Hypothalamus (tissue), 51 donors: ENCODE measurements around the gene SYT11.
A peak's percentile ranks its signal among the peaks of the same experiment; 100 is the strongest.
"Not testable (repeated sequence)": the region's sequence is repeated elsewhere in the genome, so short reads cannot be mapped to it uniquely, and the experiment has no call there.

ENCODE experiments used
- DNase-seq, 51 donors: peaks; one replicate each; lab custom pipeline; 2025; lab: John Stamatoyannopoulos, UW

SYT11 gene

GRCh38 chr1:155895617-155896016 lies 36.2 kb downstream of the SYT11 start:
- not testable (repeated sequence) for DNase-seq

GRCh38 chr1:155896476-155896875 lies 37.1 kb downstream of the SYT11 start:
- DNase-seq: not testable (repeated sequence)

- DNase-seq: no peak
Measured at GRCh38 chr1:155897746-155898145, 38.4 kb downstream of the SYT11 start.

GRCh38 chr1:155898888-155899287 lies 39.5 kb downstream of the SYT11 start:
- no peak for DNase-seq

GRCh38 chr1:155899683-155900082 lies 40.3 kb downstream of the SYT11 start:
- no peak for DNase-seq

- DNase-seq: no peak
Measured at GRCh38 chr1:155900161-155900560, 40.8 kb downstream of the SYT11 start.

GRCh38 chr1:155904261-155904660 lies 44.9 kb downstream of the SYT11 start:
- no peak for DNase-seq

- peak in 6 of 51 donors; percentile 4 to 24 (median 9) for DNase-seq
Measured at GRCh38 chr1:155909894-155910293, 50.5 kb downstream of the SYT11 start.

GRCh38 chr1:155910621-155911121 lies 51.3 kb downstream of the SYT11 start:
- DNase-seq: peak in 32 of 51 donors; percentile 7 to 70 (median 24)

GRCh38 chr1:155911156-155912055 lies 52.0 kb downstream of the SYT11 start, which contains the start of gene RIT1:
Gene RIT1, minus strand, starts transcription at chr1:155911349. Its CDS starts 588 bp downstream, at chr1:155910761.
- DNase-seq: peak; percentile 21 to 87 (median 72)

- no peak for DNase-seq
Measured at GRCh38 chr1:155912056-155912536, 52.7 kb downstream of the SYT11 start.

GRCh38 chr1:155913969-155914757 lies 54.8 kb downstream of the SYT11 start:
- no peak for DNase-seq

GRCh38 chr1:155918660-155919059 lies 59.3 kb downstream of the SYT11 start:
- DNase-seq: no peak

GRCh38 chr1:155919801-155920200 lies 60.4 kb downstream of the SYT11 start:
- DNase-seq: no peak

GRCh38 chr1:155920717-155921116 lies 61.4 kb downstream of the SYT11 start:
- DNase-seq: no peak

GRCh38 chr1:155925506-155925905 lies 66.1 kb downstream of the SYT11 start:
- DNase-seq: no peak

GRCh38 chr1:155929057-155929456 lies 69.7 kb downstream of the SYT11 start:
- DNase-seq: no peak

GRCh38 chr1:155930725-155931124 lies 71.4 kb downstream of the SYT11 start:
- not testable (repeated sequence) for DNase-seq

- DNase-seq: no peak
Measured at GRCh38 chr1:155931332-155932038, 72.1 kb downstream of the SYT11 start.

GRCh38 chr1:155932081-155932480 lies 72.7 kb downstream of the SYT11 start:
- DNase-seq: no peak
